IPS DF 6.9 (cell line): ENCODE data around the gene MBD3L2B.
"Not testable (repeated sequence)": the region's sequence is repeated elsewhere in the genome, so short reads cannot be mapped to it uniquely, and the experiment has no call there.

Source experiments
- DNase-seq: peaks from one replicate; pipeline ENCODE4 v3.0.0-alpha.2; 2013; ENCODE audit warnings: low read depth, low spot score
- H3K27ac ChIP-seq: one replicate; pipeline ENCODE4 v1.5.1; 2013; ENCODE audit warnings: low read length, control low read depth
- H3K27me3 ChIP-seq: 2 replicates; pipeline ENCODE4 v1.6.1; 2013; ENCODE audit warnings: mild to moderate bottlenecking, low read length; ENCODE audit not compliant: control insufficient read depth, insufficient read depth
- H3K36me3 ChIP-seq: 2 replicates; pipeline ENCODE4 v1.6.1; 2013; ENCODE audit warnings: low read length; ENCODE audit not compliant: control insufficient read depth, insufficient read depth
- H3K4me1 ChIP-seq: 2 replicates; pipeline ENCODE4 v1.6.1; 2013; ENCODE audit warnings: low read length; ENCODE audit not compliant: control insufficient read depth, insufficient read depth
- H3K4me3 ChIP-seq: 2 replicates; pipeline ENCODE4 v1.5.1; 2013; ENCODE audit warnings: mild to moderate bottlenecking, low read length
- H3K9me3 ChIP-seq: 2 replicates; pipeline ENCODE4 v1.6.1; 2013; ENCODE audit warnings: low read length, inconsistent platforms; ENCODE audit not compliant: control insufficient read depth, insufficient read depth
- WGBS: extraction: QIAGEN DNeasy Blood & Tissue Kit; methylation state at CpG from one replicate; pipeline ENCODE4 v1.1.7; 2013; ENCODE audit warnings: mixed read lengths, missing lambda C conversion rate; ENCODE audit not compliant: insufficient read length, insufficient coverage; 5-methylcytosine and 5-hydroxymethylcytosine counted together

Gene MBD3L2B

DNA sequence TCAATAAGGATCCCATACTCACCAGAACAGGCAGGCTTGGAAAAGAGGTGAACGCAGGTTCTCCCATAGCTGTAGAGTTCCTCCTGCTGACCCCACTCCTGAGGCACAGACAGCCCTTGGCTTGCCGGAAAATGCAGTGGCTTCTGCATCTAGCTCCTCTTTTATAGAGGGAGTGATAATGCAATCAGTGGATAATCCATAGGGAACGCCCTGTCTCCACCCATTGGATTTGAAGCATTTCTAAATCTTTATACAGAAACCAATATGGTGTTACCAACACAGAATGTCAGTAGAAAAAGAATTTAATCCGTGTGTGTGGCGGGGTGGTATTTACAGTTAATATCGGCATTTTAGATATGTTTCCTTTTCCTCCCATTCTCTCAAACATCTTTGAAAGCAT is at the start of gene MBD3L2B:
Gene MBD3L2B, minus strand, starts transcription at position 101 of the 400 bp plus-strand sequence. Its CDS starts 34 bp downstream, at position 67.
- no CpG with 5 or more reads among the region's 6 CpGs for WGBS
- DNase-seq, H3K27me3 ChIP-seq: not testable (repeated sequence)

DNA sequence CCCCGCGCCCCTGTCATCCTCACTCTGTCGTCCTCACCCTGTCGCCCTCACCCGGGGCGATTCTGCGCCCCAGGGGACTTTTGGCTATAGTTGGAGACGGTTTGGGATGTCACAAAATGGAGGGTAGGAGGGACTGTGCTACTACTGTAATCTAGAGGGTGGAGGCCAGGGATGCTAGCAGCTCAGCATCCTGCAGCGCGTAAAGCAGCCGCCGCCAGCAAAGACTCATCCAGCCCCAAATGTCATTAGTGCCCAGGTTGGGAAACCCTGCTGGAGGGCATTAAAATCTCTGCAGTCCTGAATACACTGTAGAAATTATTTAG is 48.6 kb upstream of the MBD3L2B start:
- H3K27me3 ChIP-seq = no peaks in the 10 kb centered on the region
- WGBS = no CpG with 5 or more reads among the region's 12 CpGs
- no peaks in the 10 kb centered on the region for H3K4me1 ChIP-seq
- H3K9me3 ChIP-seq = no peaks in the 10 kb centered on the region
- no peak overlapping the region for H3K27ac ChIP-seq
- H3K4me3 ChIP-seq = peak overlapping the region; percentile 79
- DNase-seq = no peak
- peaks cover 6% of the 10 kb centered on the region for H3K36me3 ChIP-seq

More for the DNA sequence above, at the start of gene MBD3L2B:
- not testable (repeated sequence) for H3K4me1 ChIP-seq, H3K9me3 ChIP-seq, H3K27ac ChIP-seq, H3K4me3 ChIP-seq, H3K36me3 ChIP-seq

DNA sequence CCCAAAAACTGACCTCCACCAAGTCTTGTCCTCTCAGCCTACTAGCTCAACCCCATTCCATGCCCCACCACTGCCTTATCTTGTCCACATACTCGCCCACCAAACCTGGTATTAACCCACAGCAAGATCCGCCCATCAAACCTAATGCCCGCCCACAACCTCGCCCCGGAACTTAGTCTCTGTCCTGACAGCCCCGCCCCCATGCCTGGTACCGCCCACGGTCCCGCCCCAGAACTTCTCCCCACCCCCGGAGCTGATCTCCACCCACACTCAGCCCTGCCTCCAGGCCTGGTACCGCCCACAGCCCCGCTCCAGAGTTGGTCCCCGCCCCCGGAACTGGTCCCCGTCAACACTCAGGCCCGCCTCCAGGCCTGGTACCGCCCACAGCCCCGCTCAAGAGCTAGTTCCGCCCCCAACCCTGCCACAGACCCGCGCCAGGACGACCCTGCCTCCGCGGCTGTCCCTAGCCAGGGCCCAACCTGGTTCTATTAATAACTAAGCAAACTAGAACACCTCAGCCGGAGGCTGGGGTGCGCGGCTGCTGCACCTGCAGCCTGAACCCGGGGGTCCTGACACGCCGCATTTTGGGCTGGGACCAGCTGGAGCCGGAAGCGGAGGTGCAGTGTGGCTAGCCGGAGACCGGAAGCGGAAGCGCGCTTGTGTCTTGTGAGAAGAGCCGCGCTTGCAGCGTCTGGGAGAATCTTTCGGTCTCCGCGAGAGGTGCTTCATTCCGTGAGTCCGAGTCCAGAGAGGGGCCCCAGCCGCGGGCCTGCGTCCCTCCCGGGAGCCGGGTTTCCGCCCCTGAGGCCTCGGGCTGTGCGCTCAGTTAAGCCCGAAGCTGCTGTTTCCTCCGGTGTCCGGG is 48.0 kb upstream of the MBD3L2B start, which contains the start of gene ZNF557:
Gene ZNF557, plus strand, starts transcription at position 662 of the 862 bp plus-strand sequence. CDS start 5,372 bp downstream, outside the sequence.
- Histone ChIP-seq H3K36me3 (peaks cover 2% of the 10 kb centered on the region; the same call in 1 of the 2 replicates), H3K4me3 (peak within 1 kb of the TSS; percentile 79), H3K9me3 (no peaks in the 10 kb centered on the region), H3K27me3 (no peaks in the 10 kb centered on the region), H3K4me1 (no peaks in the 10 kb centered on the region), H3K27ac (no peak within 1 kb of the TSS)
- peak; percentile 82 for DNase-seq
- no CpG with 5 or more reads among the region's 56 CpGs for WGBS

DNA sequence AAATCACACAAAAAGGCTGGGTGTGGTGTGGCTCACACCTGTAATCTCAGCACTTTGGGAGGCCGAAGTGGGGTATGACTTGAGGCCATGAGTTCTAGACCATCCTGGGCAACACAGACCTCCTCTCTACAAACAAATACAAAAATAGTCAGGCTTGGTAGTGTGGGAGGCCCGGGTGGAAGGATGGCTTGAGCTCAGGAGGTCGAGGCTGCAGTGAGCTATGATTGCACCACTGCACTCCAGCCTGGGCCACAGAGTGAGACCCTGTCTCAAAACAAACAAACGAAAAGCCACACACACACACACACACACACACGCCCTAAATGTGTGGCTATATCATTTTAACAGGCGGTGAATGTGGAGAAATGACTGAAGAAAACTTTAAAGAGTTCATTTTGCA is 47.4 kb upstream of the MBD3L2B start:
- no peak overlapping the region for H3K4me3 ChIP-seq
- H3K36me3 ChIP-seq = peaks cover 2% of the 10 kb centered on the region; the same call in 1 of the 2 replicates

DNA sequence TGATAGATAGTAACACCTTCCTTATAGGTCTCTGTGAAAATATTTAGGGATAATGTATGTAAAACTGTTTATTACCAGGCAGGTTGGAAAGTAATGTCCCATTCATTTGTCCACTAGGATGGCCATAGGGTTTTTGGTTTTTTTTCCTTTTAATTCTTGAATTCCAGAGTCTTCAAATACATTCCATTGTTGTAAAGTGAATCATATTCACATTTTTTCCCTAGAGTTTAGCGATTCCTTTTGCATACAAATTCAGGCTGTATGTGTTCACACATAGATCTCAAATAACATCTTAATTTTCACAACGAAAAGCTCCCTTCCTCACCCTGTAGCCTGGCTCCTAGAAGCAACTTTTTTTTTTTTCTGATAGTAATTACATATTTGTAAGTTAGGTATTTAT is 46.5 kb upstream of the MBD3L2B start:
- Histone ChIP-seq H3K36me3 (no peaks in the 10 kb centered on the region), H3K4me1 (no peaks in the 10 kb centered on the region), H3K27me3 (no peaks in the 10 kb centered on the region), H3K9me3 (no peaks in the 10 kb centered on the region; the same call in 1 of the 2 replicates), H3K4me3 (no peak overlapping the region), H3K27ac (no peak overlapping the region)
- no peak for DNase-seq
- WGBS = no CpG with 5 or more reads among the region's 2 CpGs

More for the DNA sequence above, 47.4 kb upstream of the MBD3L2B start:
- Histone ChIP-seq H3K4me1 (no peaks in the 10 kb centered on the region), H3K9me3 (no peaks in the 10 kb centered on the region; the same call in 1 of the 2 replicates), H3K27ac (no peak overlapping the region), H3K27me3 (no peaks in the 10 kb centered on the region)
- DNase-seq = no peak
- no CpG with 5 or more reads among the region's 6 CpGs for WGBS

DNA sequence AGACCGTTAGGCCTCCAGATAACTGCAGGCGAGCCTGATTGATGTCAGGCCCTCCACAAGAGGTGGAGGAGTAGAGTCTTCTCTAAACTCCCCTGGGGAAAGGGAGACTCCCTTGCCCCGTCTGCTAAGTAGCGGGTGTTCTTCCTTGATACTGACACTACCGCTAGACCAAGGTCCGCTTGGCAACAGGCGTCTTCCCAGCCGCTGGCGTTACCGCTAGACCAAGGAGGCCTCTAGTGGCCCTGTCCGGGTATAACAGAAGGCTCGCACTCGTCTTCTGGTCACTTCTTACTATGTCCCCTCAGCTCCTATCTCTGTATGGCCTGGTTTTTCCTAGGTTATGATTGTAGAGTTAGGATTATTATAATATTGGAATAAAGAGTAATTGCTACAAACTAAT is 45.9 kb upstream of the MBD3L2B start:
- H3K4me1 ChIP-seq, H3K36me3 ChIP-seq, H3K4me3 ChIP-seq, H3K27ac ChIP-seq, H3K9me3 ChIP-seq, H3K27me3 ChIP-seq, DNase-seq: not testable (repeated sequence)
- no CpG with 5 or more reads among the region's 13 CpGs for WGBS

DNA sequence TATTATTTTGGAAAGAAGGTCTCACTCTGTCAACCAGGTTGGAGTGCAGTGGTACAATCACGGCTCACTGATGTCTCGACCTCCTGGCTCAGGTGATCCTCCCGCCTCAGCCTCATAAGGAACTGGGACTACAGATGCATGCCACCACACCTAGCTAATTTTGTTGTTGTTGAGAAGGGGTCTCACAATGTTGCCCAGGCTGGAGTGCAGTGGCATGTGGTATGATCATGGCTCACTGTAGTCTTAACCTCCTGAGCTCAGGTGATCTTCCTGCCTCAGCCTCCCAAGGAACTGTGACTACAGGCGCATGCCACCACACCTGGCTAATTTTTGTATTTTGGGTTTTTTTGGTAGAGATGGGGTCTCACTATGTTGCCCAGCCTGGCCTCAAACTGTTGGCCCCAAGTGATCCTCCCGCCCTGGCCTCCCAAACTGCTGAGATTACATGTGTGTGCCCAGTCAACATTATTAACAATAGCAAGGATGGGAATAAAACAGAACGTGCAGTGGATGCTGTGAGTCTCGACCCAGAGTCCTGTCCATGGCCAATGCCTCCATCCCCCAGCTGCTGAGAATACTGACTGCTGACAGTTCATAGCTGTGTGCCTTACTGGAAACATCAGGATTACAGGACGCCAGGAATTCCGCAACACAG is 42.7 kb upstream of the MBD3L2B start:
- no peak overlapping the region for H3K27ac ChIP-seq
- no peaks in the 10 kb centered on the region for H3K4me1 ChIP-seq
- no peaks in the 10 kb centered on the region for H3K36me3 ChIP-seq
- WGBS = no CpG with 5 or more reads among the region's 9 CpGs
- H3K4me3 ChIP-seq = no peak overlapping the region
- H3K27me3 ChIP-seq = no peaks in the 10 kb centered on the region
- DNase-seq = no peak
- H3K9me3 ChIP-seq = no peaks in the 10 kb centered on the region; the same call in 1 of the 2 replicates

DNA sequence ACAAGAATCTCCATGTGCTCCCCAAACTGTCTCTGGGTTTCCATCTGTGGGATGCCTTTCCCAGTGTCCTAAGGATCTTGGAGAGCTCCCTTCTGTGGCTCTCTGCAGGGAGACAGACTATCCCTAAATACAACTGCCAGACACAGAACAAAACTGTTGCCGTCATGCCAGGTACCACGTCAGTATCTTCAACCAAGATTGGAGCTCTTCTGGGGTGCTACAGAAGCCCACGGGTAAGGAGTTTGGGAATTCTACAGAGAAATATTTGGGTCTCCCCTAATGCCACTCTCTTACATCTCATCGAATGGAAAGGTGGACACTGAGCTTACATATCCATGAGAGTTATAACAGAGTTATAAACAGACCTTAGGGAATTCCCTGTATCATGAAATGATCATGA is 42.1 kb upstream of the MBD3L2B start:
- no peak overlapping the region for H3K27ac ChIP-seq
- WGBS = no CpG with 5 or more reads among the region's 4 CpGs
- H3K4me1 ChIP-seq = no peaks in the 10 kb centered on the region
- no peaks in the 10 kb centered on the region; the same call in 1 of the 2 replicates for H3K9me3 ChIP-seq
- H3K27me3 ChIP-seq = no peaks in the 10 kb centered on the region
- no peaks in the 10 kb centered on the region for H3K36me3 ChIP-seq
- no peak for DNase-seq
- no peak overlapping the region for H3K4me3 ChIP-seq

DNA sequence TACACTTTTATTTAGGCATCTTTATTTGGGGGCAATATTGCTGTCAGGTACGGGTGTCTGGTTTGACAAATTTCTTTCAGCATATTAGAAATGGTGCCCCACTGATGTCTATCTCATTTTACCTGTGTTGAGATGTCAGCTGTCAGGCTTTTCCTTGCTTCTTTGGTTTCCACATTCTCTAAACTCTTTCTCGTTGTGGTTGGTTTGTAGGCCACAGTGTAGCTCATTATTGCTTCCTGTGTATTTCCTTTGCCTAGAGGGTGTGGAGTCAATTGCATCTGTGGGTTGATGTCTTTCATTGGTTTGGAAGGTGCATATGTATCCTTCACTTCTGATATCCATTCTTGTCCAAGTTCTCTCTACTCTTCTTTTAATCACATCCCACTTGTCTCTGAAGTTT is 38.7 kb upstream of the MBD3L2B start:
- H3K27ac ChIP-seq, H3K27me3 ChIP-seq, H3K36me3 ChIP-seq, H3K9me3 ChIP-seq, H3K4me1 ChIP-seq, DNase-seq, H3K4me3 ChIP-seq: not testable (repeated sequence)
- no CpG with 5 or more reads among the region's 2 CpGs for WGBS

DNA sequence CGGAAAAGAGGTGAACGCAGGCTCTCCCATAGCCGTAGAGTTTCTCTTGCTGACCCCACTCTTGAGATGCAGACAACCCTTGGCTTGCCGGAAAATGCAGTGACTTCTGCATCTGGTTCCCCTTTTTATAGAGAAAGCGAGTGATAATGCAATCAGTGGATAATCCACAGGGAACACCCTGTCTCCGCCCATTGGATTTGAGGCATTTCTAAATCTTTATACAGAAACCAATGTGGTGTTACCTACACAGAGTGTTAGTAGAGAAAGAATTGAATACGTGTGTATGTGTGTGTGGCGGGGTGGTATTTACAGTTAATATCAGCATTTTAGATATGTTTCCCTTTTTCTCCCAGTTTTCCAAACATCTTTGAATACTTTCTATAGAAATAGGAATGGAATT is 37.3 kb upstream of the MBD3L2B start, which contains the start of gene MBD3L3:
Gene MBD3L3, minus strand, starts transcription at position 101 of the 400 bp plus-strand sequence. Its CDS starts 71 bp downstream, at position 30.
- not testable (repeated sequence) for H3K4me1 ChIP-seq, H3K4me3 ChIP-seq, H3K27me3 ChIP-seq, H3K36me3 ChIP-seq, DNase-seq, H3K27ac ChIP-seq, H3K9me3 ChIP-seq
- WGBS = no CpG with 5 or more reads among the region's 8 CpGs
